C4-2B (cell line): Measurements from ENCODE around the gene SLC8A3.

ENCODE experiments used
- H3K27ac ChIP-seq: fragments of 450-650 bp; 2 replicates; pipeline ENCODE4 v1.5.1; 2017
- CTCF ChIP-seq: fragments of 450-650 bp; conservative IDR thresholded peaks from 2 replicates; pipeline ENCODE4 v1.5.1; 2017; ENCODE audit warnings: mild to moderate bottlenecking
- ZFX ChIP-seq: fragments of 450-650 bp; IDR thresholded peaks from 2 replicates; pipeline ENCODE4 v1.6.1; 2017

The SLC8A3 gene

DNA sequence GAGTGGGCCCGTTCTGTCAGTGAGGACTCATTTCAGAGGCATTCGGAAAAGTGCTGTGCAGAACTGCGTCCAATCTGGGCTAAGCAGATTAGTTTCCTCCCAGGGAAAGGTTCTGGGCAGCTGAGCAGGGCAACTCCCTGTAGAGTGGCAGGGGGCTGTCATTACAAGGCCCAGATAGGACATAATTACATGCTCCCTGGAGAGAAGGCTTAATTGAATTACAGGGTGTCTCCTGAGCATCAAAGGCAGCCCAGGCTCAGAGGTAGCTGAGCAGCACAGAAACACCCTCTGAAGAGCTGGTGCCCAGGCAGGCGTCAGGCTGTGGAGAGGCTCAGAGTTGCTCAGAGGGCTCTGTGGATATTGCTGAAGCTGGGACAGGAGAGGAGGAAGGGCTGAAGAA is 36.0 kb downstream of the SLC8A3 start:
- no peak overlapping the region for H3K27ac ChIP-seq
- TF ChIP-seq ZFX (no peak), CTCF (no peak)

GRCh38 chr14:70152081-70152480 is 36.7 kb downstream of the SLC8A3 start:
- no peak overlapping the region for H3K27ac ChIP-seq
- TF ChIP-seq CTCF (no peak), ZFX (no peak)

GRCh38 chr14:70149596-70150165 is 39.1 kb downstream of the SLC8A3 start:
- H3K27ac ChIP-seq, result no peak overlapping the region
- TF ChIP-seq ZFX, result no peak
- TF ChIP-seq CTCF, result no peak

DNA sequence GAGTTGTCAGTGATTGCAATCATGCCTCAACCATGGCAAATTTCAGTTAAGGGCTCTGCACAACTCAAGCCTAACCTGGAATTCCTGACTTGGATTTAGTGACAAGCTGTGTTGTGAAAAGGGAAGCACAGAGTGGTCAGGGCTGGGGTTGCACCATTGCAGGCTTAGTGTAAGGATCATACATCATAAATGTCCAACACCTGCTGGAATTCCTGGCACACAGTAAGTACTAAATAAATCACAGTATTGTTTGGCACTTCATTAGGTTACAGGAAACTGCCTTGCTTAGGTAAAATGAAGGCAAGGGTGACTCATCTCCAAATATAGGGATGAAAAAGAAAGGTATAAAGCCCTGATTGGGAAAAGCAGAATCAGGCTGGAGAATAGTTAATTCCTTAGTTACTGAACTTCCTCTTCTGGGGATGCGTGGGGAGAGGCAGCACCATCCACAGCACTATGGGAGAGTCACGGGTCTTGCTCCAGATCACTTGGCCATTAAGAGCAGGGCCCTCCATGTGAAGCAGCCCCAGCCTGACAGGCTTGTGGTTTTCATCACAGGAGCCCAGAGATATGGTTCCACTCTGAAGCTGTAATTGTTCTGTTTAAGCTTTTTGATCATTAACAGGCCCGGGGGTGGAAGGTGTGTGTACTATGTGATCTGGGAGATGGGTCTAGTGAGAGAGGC is 39.7 kb downstream of the SLC8A3 start:
- no peak overlapping the region for H3K27ac ChIP-seq
- no peak for TF ChIP-seq CTCF
- no peak for TF ChIP-seq ZFX

DNA sequence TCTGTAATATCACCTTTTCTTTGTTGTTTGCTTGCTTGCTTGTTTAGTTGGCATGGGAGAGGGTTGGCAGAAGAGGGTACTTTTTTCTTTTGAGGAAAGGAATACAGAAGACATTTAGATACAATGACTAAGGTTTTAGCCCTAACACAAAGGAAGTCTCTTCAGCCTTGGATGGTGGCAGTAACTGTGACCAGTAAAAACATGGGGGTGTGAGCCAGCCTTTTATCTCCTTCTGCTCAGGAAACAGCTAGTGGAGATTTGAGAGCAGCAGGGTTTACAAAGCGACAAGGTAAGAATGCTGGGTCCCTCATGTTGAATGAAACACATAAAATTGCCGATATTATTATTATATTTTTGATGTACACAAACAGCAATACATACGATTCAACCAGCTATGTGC is 40.4 kb downstream of the SLC8A3 start:
- no peak for TF ChIP-seq CTCF
- no peak for TF ChIP-seq ZFX
- no peak overlapping the region for H3K27ac ChIP-seq

DNA sequence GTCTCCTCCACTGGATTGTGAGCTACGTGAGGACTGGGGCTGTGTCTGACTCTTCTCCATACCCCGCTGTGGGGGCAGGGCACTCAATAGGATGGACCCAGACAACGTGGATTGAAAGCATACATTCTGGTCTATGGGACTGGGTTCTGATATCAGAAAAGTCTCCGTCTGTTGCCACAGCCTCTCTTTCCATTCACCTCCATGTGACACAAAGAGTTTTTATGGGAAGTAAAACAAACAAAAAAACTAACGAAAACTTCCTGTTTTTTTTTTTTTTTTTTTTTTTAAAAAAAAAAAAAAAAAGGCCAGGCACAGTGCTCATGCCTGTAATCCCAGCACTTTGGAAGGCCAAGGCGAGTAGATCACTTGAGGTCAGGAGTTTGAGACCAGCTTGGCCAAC is 44.7 kb downstream of the SLC8A3 start:
- no peak overlapping the region for H3K27ac ChIP-seq
- TF ChIP-seq ZFX (no peak), CTCF (no peak)

DNA sequence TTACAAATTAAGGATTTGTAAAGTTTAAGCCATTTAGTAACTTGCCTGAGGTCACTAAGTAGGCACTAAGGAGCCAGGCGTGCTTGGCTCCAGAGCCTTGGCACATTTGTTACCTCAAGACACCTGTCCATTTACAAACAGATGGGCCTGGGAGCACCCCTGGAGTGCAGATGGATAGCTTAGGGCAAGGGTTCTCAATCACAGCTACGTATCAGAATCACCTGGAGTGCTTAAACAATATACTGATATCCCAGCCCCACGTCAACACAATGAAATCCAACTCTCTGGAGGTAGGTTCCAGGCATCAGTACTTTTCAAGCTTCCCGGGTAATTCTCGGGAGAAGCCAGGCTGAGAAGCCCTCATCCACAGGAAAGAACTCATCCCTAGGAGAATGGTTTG is 45.4 kb downstream of the SLC8A3 start:
- H3K27ac ChIP-seq, result no peak overlapping the region
- no peak for TF ChIP-seq ZFX
- TF ChIP-seq CTCF, result no peak
